NCI-H1105 treated with DMSO at 0.1 percent for 48 hours (cell line): ENCODE results near the gene ZNF133.
A peak's percentile ranks its signal among the peaks of the same experiment; 100 is the strongest.
"Not testable (repeated sequence)": the region's sequence is repeated elsewhere in the genome, so short reads cannot be mapped to it uniquely, and the experiment has no call there.

Source experiments
- DNase-seq: peaks from one replicate; lab custom pipeline; 2025; lab: John Stamatoyannopoulos, UW

The ZNF133 gene

DNA sequence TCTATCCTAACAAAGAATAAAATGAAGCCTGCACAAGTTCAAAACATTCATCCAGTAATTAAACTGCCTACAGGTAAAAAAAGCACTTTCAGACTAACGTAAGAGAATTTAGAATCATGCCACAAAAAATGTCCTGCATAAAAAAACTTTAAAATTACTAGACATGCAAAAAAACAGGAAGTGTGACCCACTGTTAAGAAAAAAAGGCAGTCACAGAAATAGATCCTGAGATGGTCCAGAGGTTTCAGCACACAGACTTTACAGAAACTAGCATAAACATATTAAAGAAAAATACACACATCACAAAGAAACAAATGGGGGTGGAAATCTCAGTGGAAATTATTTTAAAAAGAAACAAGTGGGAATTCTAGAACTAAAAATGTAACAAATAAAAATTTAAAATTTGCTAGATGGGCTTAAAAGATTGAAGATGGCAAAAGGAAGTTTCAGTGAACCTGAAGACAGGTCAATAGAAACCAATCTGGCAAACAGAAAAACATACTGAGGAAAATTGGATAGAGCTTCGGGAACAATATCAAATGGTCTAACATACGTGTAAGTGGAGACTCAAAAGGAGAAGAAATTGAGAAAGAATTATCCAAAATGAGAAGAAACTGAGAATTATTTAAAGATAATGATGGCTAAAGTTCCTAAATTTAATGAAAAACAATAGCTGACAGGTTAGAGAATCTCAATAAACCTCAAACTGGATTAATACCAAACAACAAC is 3.4 kb upstream of the ZNF133 start:
- DNase-seq = no peak

GRCh38 chr20:18287546-18287914 is 797 bp upstream of the ZNF133 start:
- no peak for DNase-seq

- DNase-seq = peak; percentile 24
Observed at GRCh38 chr20:18288749-18289267, 481 bp downstream of the ZNF133 start.

GRCh38 chr20:18289306-18289705 is 979 bp downstream of the ZNF133 start:
- no peak for DNase-seq

GRCh38 chr20:18299364-18299763 is 11.0 kb downstream of the ZNF133 start:
- DNase-seq = no peak

DNA sequence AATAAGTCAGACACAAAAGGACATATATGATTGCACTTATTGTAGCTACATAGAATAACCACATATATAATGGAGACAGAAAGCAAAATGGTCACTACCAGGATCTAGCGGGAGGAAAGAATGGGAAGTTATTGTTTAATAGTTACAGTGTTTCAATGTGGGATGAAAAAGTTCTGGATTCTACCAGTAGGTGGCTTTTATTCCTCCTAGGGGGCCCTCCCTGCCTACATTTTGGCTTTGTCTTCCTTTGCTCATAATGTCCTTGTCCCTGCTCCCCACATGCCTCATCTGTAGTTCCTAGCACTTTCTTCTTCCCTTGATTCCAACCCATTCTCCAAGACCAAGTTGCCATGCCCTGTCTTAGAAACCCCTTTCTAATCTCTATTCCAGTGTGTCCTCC is 16.3 kb downstream of the ZNF133 start:
- no peak for DNase-seq

- no peak for DNase-seq
Observed at GRCh38 chr20:18307301-18307700, 19.0 kb downstream of the ZNF133 start.

- DNase-seq = no peak
Observed at GRCh38 chr20:18310051-18310450, 21.7 kb downstream of the ZNF133 start.

- no peak for DNase-seq
Observed at GRCh38 chr20:18310592-18310991, 22.3 kb downstream of the ZNF133 start.

GRCh38 chr20:18312723-18313122 is 24.4 kb downstream of the ZNF133 start:
- no peak for DNase-seq

- no peak for DNase-seq
Observed at GRCh38 chr20:18313411-18313810, 25.1 kb downstream of the ZNF133 start.

- DNase-seq = no peak
Observed at GRCh38 chr20:18314786-18315406, 26.6 kb downstream of the ZNF133 start.

GRCh38 chr20:18316166-18316565 is 27.8 kb downstream of the ZNF133 start:
- DNase-seq = no peak

GRCh38 chr20:18321316-18321715 is 33.0 kb downstream of the ZNF133 start:
- no peak for DNase-seq

DNA sequence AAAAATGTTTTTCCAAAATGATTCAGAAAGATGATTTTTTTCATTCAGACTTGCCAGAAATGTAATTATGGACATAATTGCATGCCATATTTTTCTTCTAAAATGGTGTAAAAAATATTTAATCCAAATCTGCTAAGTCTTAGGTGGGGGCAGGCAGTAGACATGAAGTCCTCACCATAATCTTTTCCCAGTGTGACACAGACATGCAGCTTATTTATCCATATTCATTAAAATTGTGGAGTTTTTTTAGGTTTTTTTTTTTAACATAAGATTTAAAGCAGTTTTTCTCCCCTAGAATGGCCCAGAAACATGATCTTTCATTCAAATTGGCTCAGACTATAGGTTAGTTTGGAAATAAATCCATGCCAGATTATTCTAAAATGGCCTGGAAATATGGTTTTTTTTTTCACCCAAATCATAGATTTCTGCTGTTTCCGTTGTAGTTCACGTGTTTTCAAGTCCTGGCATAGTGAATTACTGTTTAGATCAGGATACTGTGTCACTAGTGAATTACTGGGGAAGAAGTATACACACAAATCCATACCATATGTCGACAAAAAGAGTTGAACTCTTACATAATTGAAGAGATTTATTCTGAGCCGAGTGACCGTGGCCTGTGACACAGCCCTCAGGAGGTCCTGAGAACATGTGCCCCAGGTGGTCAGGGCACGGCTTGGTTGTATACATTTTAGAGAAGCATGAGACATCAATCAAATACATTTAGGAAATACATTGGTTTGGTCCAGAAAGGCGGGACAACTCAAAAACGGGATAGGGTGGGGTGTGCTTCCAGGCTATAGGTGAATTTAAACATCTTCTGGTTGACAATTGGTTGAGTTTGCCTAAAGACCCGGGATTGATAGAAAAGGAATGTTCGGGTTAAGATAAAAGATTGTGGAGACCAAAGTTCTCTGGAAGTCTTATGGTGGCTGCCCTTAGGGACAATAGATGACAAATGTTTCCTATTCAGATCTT is 33.9 kb downstream of the ZNF133 start:
- DNase-seq = no peak

DNA sequence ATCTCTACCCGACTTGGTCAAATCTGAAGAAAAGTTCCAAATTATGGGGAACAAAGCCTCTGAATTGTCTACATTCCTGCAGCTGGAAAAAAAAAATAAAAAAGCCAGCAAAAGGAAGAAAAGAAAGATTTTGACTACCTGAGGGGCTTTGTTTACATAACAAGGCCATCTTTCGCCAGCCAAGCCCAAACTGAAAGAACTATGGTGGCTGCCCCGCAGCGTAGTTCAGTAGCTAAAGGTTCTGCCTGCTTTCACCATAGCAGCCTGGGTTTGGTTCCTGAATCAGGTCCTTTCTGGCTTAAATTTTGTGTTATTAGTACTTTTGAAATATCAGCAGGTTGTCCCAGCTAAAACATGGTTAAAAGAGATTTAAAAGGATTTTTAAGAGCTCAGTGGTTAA is 35.4 kb downstream of the ZNF133 start:
- no peak for DNase-seq

DNA sequence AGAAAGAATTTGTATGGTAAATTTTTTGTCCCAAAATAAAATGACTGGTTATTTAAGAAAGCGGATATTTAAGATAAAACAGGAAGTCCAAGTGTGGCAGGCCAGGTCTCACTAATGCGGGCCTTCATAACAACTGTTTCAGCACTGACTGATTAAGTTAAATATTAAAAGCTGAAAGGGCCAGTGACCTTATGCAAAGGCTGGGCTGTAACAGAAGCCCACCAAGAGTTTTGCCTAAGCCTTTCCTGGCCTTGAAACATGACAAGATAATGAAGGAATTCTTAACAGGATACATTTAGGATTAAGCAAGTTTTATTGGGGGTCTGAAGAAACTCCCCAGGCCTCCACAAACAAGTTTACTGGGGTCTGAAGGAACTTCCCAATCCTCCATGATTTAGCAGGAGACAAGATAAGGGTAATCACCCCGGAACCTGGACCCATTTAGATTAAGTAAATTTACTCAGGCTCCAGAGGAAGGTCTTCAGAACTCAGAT is 36.3 kb downstream of the ZNF133 start:
- no peak for DNase-seq

DNA sequence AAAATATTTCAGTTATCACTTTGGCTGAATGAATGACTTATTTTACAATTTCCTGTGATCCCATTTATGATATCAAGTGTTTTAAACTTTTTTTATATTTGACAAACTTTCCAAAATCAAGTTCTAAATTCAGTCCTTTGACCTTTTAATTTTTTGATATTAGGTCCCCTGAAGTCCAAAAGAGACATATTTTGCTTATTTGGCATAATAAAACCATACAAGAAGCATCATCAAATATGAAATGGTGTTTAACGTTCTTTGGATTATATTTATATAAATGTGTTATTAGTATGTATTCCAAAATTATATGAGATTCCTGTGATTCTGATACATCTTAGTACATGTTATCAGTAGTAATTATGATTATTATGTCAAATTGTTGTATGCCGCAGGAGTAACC is 38.7 kb downstream of the ZNF133 start:
- DNase-seq = no peak

- no peak for DNase-seq
Observed at GRCh38 chr20:18331694-18332093, 43.4 kb downstream of the ZNF133 start.

- DNase-seq = not testable (repeated sequence)
Observed at GRCh38 chr20:18349749-18350148, 61.4 kb downstream of the ZNF133 start.

- no peak for DNase-seq
Observed at GRCh38 chr20:18359854-18360253, 71.5 kb downstream of the ZNF133 start.

DNA sequence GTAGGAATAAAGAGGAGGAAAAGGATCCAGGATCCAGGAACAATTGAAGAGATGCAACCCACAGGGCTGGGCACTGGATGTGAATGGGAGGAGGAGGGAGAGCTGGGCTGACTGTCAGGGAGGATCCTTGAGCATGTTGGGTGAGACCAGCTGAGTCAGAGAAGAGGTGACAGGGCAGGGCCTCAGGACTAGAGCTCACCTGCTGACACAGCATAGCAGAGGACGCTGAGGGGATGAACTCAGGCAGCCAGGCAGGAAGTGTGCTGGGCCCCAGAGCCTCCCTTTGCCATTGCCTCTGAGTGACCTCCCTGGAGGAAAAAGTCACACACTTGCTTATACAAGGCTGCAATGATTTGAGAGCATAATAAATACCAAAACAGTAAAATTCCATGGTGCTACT is 72.3 kb downstream of the ZNF133 start:
- no peak for DNase-seq
